Heart left ventricle (tissue), 16 donors: ENCODE measurements around the gene CDCP1. TPM values are rescaled to one million over a fixed set of nuclear protein-coding genes. Genes with fewer than 3 reads are reported as not detected.

Experiments used
- ATAC-seq, 4 donors: fragments of 200-7000 bp; cut with Tn5 transposase; one replicate each; pipeline ENCODE4 v1.9.1; 2020 to 2022; ENCODE audit warnings: moderate library complexity in 4 of 4, mild to moderate bottlenecking in 3 of 4, moderate number of reproducible peaks in 1 of 4
- DNase-seq, 5 donors: peaks; one replicate each; pipeline ENCODE4 v3.0.0-alpha.2; 2020
- H3K27ac ChIP-seq, 12 donors: fragments of 200-600 bp; sonication (generic) in 4 of 12; one replicate each; pipeline versions ENCODE4 v1.5.0 to v1.8.0; 2016 to 2022; ENCODE audit warnings: mild to moderate bottlenecking in 2 of 12
- H3K27me3 ChIP-seq, 9 donors: fragments of 200-600 bp; sonication (generic) in 2 of 9; one replicate each; pipeline versions ENCODE4 v1.5.1 to v1.8.0; 2016 to 2022; ENCODE audit warnings: mild to moderate bottlenecking in 3 of 9
- H3K36me3 ChIP-seq, 9 donors: fragments of 200-600 bp; sonication (generic) in 2 of 9; one replicate each; pipeline versions ENCODE4 v1.5.0 to v1.8.0; 2018 to 2022; ENCODE audit warnings: mild to moderate bottlenecking in 2 of 9
- H3K4me1 ChIP-seq, 12 donors: fragments of 200-600 bp; sonication (generic) in 4 of 12; one replicate each; pipeline versions ENCODE4 v1.5.0 to v1.8.0; 2016 to 2022; ENCODE audit warnings: mild to moderate bottlenecking in 3 of 12
- H3K4me3 ChIP-seq, 12 donors: fragments of 200-600 bp; sonication (generic) in 4 of 12; one replicate each; pipeline versions ENCODE4 v1.5.0 to v1.8.0; 2017 to 2022; ENCODE audit warnings: mild to moderate bottlenecking in 9 of 12, moderate library complexity in 4 of 12
- H3K9me3 ChIP-seq, 12 donors: fragments of 200-600 bp; sonication (generic) in 4 of 12; one replicate each; pipeline versions ENCODE4 v1.5.0 to v1.8.0; 2016 to 2022; ENCODE audit warnings: mild to moderate bottlenecking in 1 of 12
- POLR2A ChIP-seq, 2 donors: fragments of 450-650 bp; IDR thresholded peaks; one replicate each; pipeline ENCODE4 v1.6.1; 2017; ENCODE audit warnings: antibody characterized with exemption in 2 of 2, mild to moderate bottlenecking in 2 of 2, moderate library complexity in 2 of 2
- WGBS, 4 donors: extraction: QIAGEN DNeasy Blood & Tissue Kit in 2 of 4; methylation state at CpG; one replicate each; pipeline versions ENCODE4 v1.1.5 to v1.1.7; 2013 to 2018; 5-methylcytosine and 5-hydroxymethylcytosine counted together
- intact Hi-C, 10 donors: fragments of 100-400 bp; cut with DNase I; formaldehyde crosslinking; loops; one replicate each; pipeline versions ENCODE4 v1.11.1 to v1.14.2; 2022
- polyA plus RNA-seq, 2 donors: library from polyadenylated mRNA; stranded (reverse); fragments of 200-250 nt; gene quantifications; one replicate each; pipeline ENCODE4 v1.2.3, GENCODE V29; 2013
- total RNA-seq, 9 donors: library from RNA; depleted of rRNA in 2 of 9; stranded (reverse); fragments of >200 nt in 2 of 9; fragmentation: NEBNext Ultra II Directional in 3 of 9; extraction: Animal tissue kit (Norgen Biotek cat#: 25700) in 3 of 9; gene quantifications; one replicate each; pipeline versions ENCODE4 v1.1.0 to v1.2.4, GENCODE V29; 2016 to 2023
- TF ChIP-seq, protein P1 (sequence below), 12 donors: fragments of 200-600 bp; sonication (generic) in 4 of 12; IDR thresholded peaks; one replicate each; pipeline versions ENCODE4 v1.5.0 to v1.8.0; 2018 to 2022; ENCODE audit warnings: antibody characterized with exemption in 12 of 12, mild to moderate bottlenecking in 5 of 12
- donor health status: ischemic (EF 13 %, LVEDD 7.1; RV severe dilation, severe dysfunction).
- donor health status: healthy with polysubstance abuse.
- donor health status: DM: no; HTN: yes; CAD: no.
- donor health status: DM: no; HTN: no; CAD: no.
- donor health status: ischemic (EF 25% LVEDD 6.9; RV normal size, moderate dysfunction).
- donor health status: ischemic (EF 25% LVEDD 5.7; RV mildly dilated, moderate dysfunction).
- donor health status: healthy.
- donor health status: DM: yes; HTN: yes; CAD: no.
- donor health status: ischemic (EF 35%, LVEDD 5.7; RV mildly dilated, moderate dysfunction).
- donor health status: nonischemic (EF 11% LVEDD 7.7; RV severe dilation, severe dysfunction).
- donor health status: DM: yes; HTN: yes; CAD: no.
- donor health status: PGD.
- donor health status: ischemic (EF 29% LVEDD 5.4; RV normal size, mild dysfunction).
- donor health status: nonischemic (EF 23%, LVEDD 6.1; RV moderate dilation, normal function).

Gene CDCP1
- total and polyA plus RNA-seq, 11 donors, result 0.11 to 5.8 (median 0.38) TPM

DNA sequence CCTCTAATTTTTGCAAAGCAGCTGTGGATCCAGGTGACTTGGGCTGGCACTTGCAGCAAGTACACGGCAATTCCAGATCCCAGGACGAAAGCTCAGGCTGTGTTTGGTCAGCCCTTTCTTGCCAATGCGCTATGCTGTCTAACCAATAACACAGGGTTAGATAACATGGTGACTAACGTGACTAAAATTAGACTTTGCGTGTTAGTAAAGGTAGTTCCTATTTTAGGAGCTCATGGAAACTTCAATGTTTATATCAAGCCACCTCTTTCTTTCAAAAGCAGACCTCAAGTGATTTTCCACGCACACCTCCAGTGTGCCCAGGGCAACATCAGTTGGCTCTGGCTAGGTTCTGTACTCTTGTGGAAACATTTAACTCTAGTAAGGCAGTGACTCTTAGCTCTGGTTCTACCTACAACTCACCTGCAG lies 32.5 kb downstream of the CDCP1 start:
- no peak overlapping the region for H3K4me3 ChIP-seq
- intact Hi-C loops, result loop anchor here in 3 of 10 donors (5.0 kb wide), 2 partner anchors 54 to 56 kb away; no protein-coding TSS in a partner anchor

GRCh38 chr3:45112939-45113338 lies 33.2 kb downstream of the CDCP1 start:
- DNase-seq, result no peak
- intact Hi-C loops, result loop anchor here in 3 of 10 donors (5.0 kb wide), 2 partner anchors 54 to 56 kb away; no protein-coding TSS in a partner anchor
- Histone ChIP-seq H3K27me3 (no peaks in the 10 kb centered on the region), H3K36me3 (no peaks in the 10 kb centered on the region), H3K4me3 (no peak overlapping the region), H3K4me1 (peaks cover 0 to 19% (median 8%) of the 10 kb centered on the region in 12 donors), H3K9me3 (no peaks in the 10 kb centered on the region), H3K27ac (peak overlapping the region; percentile 62 to 92 (median 79))
- WGBS, 4 donors, result 37 to 54% (median 52%) methylated on average over 4 of the region's 4 CpGs
- peak in 3 of 4 donors; percentile 17 to 68 (median 30) for ATAC-seq
- TF ChIP-seq, protein P1, sequence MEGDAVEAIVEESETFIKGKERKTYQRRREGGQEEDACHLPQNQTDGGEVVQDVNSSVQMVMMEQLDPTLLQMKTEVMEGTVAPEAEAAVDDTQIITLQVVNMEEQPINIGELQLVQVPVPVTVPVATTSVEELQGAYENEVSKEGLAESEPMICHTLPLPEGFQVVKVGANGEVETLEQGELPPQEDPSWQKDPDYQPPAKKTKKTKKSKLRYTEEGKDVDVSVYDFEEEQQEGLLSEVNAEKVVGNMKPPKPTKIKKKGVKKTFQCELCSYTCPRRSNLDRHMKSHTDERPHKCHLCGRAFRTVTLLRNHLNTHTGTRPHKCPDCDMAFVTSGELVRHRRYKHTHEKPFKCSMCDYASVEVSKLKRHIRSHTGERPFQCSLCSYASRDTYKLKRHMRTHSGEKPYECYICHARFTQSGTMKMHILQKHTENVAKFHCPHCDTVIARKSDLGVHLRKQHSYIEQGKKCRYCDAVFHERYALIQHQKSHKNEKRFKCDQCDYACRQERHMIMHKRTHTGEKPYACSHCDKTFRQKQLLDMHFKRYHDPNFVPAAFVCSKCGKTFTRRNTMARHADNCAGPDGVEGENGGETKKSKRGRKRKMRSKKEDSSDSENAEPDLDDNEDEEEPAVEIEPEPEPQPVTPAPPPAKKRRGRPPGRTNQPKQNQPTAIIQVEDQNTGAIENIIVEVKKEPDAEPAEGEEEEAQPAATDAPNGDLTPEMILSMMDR (IDR thresholded peaks at IDR 0.05), result no peak
- no peak for TF ChIP-seq POLR2A (IDR thresholded peaks at IDR 0.05)

More for the DNA sequence above, 32.5 kb downstream of the CDCP1 start:
- H3K27me3 ChIP-seq, result peaks cover 0 to 6% (median 0%) of the 10 kb centered on the region in 9 donors
- no peaks in the 10 kb centered on the region for H3K36me3 ChIP-seq
- ATAC-seq (peak; percentile 94 to 96 (median 96)), DNase-seq (peak in 4 of 5 donors; percentile 46 to 73 (median 60))
- H3K4me1 ChIP-seq, result peaks cover 0 to 17% (median 8%) of the 10 kb centered on the region in 12 donors
- H3K27ac ChIP-seq, result peak overlapping the region; percentile 62 to 92 (median 79)
- TF ChIP-seq, protein P1 (IDR thresholded peaks at IDR 0.05), result no peak
- TF ChIP-seq POLR2A (IDR thresholded peaks at IDR 0.05), result no peak
- WGBS, 4 donors, result 37 to 53% (median 41%) methylated on average over 6 of the region's 6 CpGs
- H3K9me3 ChIP-seq, result no peaks in the 10 kb centered on the region

GRCh38 chr3:45110509-45110833 lies 35.7 kb downstream of the CDCP1 start:
- H3K27me3 ChIP-seq, result no peaks in the 10 kb centered on the region
- TF ChIP-seq POLR2A (IDR thresholded peaks at IDR 0.05), result no peak
- TF ChIP-seq, protein P1 (IDR thresholded peaks at IDR 0.05), result no peak
- ATAC-seq, result no peak
- intact Hi-C loops, result loop anchor here in 3 of 10 donors (5.0 kb wide), 2 partner anchors 53 to 57 kb away; no protein-coding TSS in a partner anchor
- no peak for DNase-seq
- H3K9me3 ChIP-seq, result no peaks in the 10 kb centered on the region
- peaks cover 0 to 27% (median 8%) of the 10 kb centered on the region in 12 donors for H3K4me1 ChIP-seq
- H3K27ac ChIP-seq, result peak overlapping the region in 1 of 12 donors; percentile 14
- H3K4me3 ChIP-seq, result no peak overlapping the region
- WGBS, 4 donors, result 79 to 92% (median 86%) methylated on average over 7 to 10 of the region's 10 CpGs
- no peaks in the 10 kb centered on the region for H3K36me3 ChIP-seq

DNA sequence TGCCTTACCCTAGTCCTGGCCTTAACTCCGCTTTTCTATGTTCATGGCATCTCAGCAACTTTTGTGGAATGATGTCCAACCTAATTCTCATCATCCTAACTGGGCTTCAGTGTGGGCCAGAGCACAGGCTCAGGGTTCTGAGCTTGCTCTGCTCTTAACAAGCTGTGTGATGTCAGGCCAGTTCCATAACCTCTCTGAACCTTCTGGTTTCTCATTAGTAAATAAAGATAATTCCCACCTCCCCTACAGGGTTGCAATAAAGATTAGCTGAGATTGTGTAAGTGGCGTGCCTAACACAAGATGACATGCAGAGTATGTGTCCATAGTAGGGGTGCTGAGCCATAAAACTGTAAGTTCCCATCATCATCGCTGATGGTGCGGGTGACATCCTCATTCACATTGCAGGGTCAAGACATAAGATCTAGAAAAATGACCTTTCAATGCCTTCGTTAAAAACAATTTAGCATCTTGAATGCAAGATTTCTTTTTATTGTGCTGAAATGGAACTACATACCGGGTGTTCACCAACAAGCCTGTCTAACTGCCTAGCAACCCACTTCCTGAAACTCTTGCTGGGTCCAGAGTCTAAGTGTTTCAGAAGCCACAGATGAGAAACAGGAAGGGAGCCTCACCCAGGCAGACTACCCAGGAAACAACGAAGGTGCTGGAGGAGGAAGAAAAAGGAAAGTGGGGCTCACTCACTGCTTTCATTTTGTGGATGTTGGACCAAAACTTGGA lies 36.2 kb downstream of the CDCP1 start:
- Histone ChIP-seq H3K27ac (peak overlapping the region in 1 of 12 donors; percentile 14), H3K9me3 (no peaks in the 10 kb centered on the region), H3K36me3 (no peaks in the 10 kb centered on the region), H3K4me3 (peak overlapping the region in 1 of 12 donors; percentile 3), H3K4me1 (peaks cover 0 to 31% (median 8%) of the 10 kb centered on the region in 12 donors), H3K27me3 (no peaks in the 10 kb centered on the region)
- no peak for TF ChIP-seq POLR2A (IDR thresholded peaks at IDR 0.05)
- TF ChIP-seq, protein P1 (IDR thresholded peaks at IDR 0.05), result no peak
- ATAC-seq (no peak), DNase-seq (peak in 1 of 5 donors; percentile 20)
- WGBS, 4 donors, result 72 to 78% (median 76%) methylated on average over 7 of the region's 7 CpGs
- intact Hi-C loops, result loop anchor here in 3 of 10 donors (5.0 kb wide), 2 partner anchors 53 to 57 kb away; no protein-coding TSS in a partner anchor
